ENCODE measurements around the gene UNC45A. TPM values are rescaled to one million over a fixed set of nuclear protein-coding genes. Genes with fewer than 3 reads are reported as not detected.

UNC45A gene
- total RNA-seq, 1 donor from 2014 or later = 50.1 TPM

- H3K36me3 ChIP-seq (ENCODE audit: control insufficient read depth, insufficient read depth, low read length) = no peaks in the 10 kb centered on the region
- DNase-seq (ENCODE audit: low read depth) = no peak
- H3K4me3 ChIP-seq (ENCODE audit: low read depth, low read length) = peak overlapping the region; percentile 67
- TF ChIP-seq, protein P1, sequence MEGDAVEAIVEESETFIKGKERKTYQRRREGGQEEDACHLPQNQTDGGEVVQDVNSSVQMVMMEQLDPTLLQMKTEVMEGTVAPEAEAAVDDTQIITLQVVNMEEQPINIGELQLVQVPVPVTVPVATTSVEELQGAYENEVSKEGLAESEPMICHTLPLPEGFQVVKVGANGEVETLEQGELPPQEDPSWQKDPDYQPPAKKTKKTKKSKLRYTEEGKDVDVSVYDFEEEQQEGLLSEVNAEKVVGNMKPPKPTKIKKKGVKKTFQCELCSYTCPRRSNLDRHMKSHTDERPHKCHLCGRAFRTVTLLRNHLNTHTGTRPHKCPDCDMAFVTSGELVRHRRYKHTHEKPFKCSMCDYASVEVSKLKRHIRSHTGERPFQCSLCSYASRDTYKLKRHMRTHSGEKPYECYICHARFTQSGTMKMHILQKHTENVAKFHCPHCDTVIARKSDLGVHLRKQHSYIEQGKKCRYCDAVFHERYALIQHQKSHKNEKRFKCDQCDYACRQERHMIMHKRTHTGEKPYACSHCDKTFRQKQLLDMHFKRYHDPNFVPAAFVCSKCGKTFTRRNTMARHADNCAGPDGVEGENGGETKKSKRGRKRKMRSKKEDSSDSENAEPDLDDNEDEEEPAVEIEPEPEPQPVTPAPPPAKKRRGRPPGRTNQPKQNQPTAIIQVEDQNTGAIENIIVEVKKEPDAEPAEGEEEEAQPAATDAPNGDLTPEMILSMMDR (IDR thresholded peaks at IDR 0.05; ENCODE audit: insufficient read depth, low read length, poor library complexity, severe bottlenecking) = peak; percentile 60
- H3K27me3 ChIP-seq (ENCODE audit: control insufficient read depth, insufficient read depth, low read length) = no peaks in the 10 kb centered on the region
Measured at GRCh38 chr15:90956274-90957030, 21.4 kb downstream of the UNC45A start.

DNA sequence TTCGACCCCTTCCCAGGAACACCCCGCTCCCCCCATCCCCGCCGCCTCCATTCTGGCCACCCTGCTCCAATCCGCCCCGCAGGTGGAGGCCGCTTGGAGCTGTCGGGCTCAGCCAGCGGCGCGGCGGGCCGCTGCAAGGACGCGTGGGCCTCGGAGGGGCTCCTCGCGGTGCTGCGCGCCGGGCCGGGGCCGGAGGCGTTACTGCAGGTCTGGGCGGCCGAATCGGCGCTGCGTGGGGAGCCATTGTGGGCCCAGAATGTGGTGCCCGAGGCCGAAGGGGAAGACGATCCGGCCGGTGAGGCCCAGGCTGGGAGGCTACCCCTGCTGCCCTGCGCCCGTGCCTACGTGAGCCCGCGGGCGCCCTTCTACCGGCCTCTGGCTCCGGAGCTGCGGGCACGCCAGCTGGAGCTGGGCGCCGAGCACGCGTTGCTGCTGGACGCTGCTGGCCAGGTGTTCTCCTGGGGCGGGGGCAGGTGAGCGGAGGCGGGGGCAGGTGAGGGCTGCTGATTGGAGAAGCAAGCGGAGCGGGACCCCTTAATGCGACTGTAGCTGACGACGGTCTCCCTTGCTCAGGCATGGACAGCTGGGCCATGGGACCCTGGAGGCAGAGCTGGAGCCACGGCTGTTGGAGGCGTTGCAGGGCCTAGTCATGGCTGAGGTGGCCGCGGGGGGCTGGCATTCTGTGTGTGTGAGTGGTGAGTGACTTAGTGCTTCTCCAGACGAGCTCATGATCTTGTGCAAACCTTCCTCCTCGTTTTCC lies 22.1 kb downstream of the UNC45A start:
- TF ChIP-seq, protein P1 (IDR thresholded peaks at IDR 0.05; ENCODE audit: insufficient read depth, low read length, poor library complexity, severe bottlenecking) = no peak
- DNase-seq (ENCODE audit: low read depth) = no peak
- Histone ChIP-seq H3K27me3 (ENCODE audit: control insufficient read depth, insufficient read depth, low read length) (no peaks in the 10 kb centered on the region), H3K4me3 (ENCODE audit: low read depth, low read length) (peak overlapping the region; percentile 67), H3K36me3 (ENCODE audit: control insufficient read depth, insufficient read depth, low read length) (no peaks in the 10 kb centered on the region)

GRCh38 chr15:90957791-90958190 lies 22.7 kb downstream of the UNC45A start:
- TF ChIP-seq, protein P1 (IDR thresholded peaks at IDR 0.05; ENCODE audit: insufficient read depth, low read length, poor library complexity, severe bottlenecking) = no peak
- no peak for DNase-seq (ENCODE audit: low read depth)
- Histone ChIP-seq H3K27me3 (ENCODE audit: control insufficient read depth, insufficient read depth, low read length) (no peaks in the 10 kb centered on the region), H3K4me3 (ENCODE audit: low read depth, low read length) (no peak overlapping the region), H3K36me3 (ENCODE audit: control insufficient read depth, insufficient read depth, low read length) (no peaks in the 10 kb centered on the region)

GRCh38 chr15:90959028-90959595 lies 24.0 kb downstream of the UNC45A start:
- no peak overlapping the region for H3K4me3 ChIP-seq (ENCODE audit: low read depth, low read length)
- TF ChIP-seq, protein P1 (IDR thresholded peaks at IDR 0.05; ENCODE audit: insufficient read depth, low read length, poor library complexity, severe bottlenecking) = no peak
- no peak for DNase-seq (ENCODE audit: low read depth)
- no peaks in the 10 kb centered on the region for H3K36me3 ChIP-seq (ENCODE audit: control insufficient read depth, insufficient read depth, low read length)
- no peaks in the 10 kb centered on the region for H3K27me3 ChIP-seq (ENCODE audit: control insufficient read depth, insufficient read depth, low read length)

GRCh38 chr15:90959894-90960293 lies 24.8 kb downstream of the UNC45A start:
- DNase-seq (ENCODE audit: low read depth) = no peak
- Histone ChIP-seq H3K27me3 (ENCODE audit: control insufficient read depth, insufficient read depth, low read length) (no peaks in the 10 kb centered on the region), H3K4me3 (ENCODE audit: low read depth, low read length) (no peak overlapping the region), H3K36me3 (ENCODE audit: control insufficient read depth, insufficient read depth, low read length) (no peaks in the 10 kb centered on the region)
- TF ChIP-seq, protein P1 (IDR thresholded peaks at IDR 0.05; ENCODE audit: insufficient read depth, low read length, poor library complexity, severe bottlenecking) = no peak
